ENCODE data around the gene RELCH.

RELCH gene

DNA sequence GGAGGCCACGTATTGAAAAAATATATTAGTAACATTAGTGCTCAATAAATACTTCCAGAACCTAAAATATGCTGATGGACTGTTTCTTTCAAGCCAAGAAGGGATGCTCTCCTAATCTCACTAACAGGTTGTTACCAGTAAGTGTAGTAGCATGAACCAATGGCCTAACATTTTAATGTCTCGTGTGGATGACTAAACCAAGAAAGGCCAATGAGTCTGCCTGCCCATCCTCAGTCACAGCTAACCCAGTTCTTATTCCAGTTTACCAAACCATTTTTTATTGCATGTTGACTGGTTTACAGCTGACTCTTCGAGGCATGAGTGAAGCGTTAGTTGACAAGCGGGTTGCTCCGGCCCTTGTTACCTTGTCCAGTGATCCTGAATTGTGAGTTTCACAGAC lies 93.0 kb downstream of the RELCH start:
- no peaks in the 10 kb centered on the region for H3K36me3 ChIP-seq (ENCODE audit: insufficient read depth)
- H3K79me2 ChIP-seq (ENCODE audit: insufficient read depth, low read depth): no peaks in the 10 kb centered on the region
- H3K9ac ChIP-seq: no peak overlapping the region
- H3K4me1 ChIP-seq (ENCODE audit: low read depth, poor library complexity, severe bottlenecking): peaks cover 22% of the 10 kb centered on the region
- H3K4me2 ChIP-seq: no peak overlapping the region
- TF ChIP-seq, protein P1, sequence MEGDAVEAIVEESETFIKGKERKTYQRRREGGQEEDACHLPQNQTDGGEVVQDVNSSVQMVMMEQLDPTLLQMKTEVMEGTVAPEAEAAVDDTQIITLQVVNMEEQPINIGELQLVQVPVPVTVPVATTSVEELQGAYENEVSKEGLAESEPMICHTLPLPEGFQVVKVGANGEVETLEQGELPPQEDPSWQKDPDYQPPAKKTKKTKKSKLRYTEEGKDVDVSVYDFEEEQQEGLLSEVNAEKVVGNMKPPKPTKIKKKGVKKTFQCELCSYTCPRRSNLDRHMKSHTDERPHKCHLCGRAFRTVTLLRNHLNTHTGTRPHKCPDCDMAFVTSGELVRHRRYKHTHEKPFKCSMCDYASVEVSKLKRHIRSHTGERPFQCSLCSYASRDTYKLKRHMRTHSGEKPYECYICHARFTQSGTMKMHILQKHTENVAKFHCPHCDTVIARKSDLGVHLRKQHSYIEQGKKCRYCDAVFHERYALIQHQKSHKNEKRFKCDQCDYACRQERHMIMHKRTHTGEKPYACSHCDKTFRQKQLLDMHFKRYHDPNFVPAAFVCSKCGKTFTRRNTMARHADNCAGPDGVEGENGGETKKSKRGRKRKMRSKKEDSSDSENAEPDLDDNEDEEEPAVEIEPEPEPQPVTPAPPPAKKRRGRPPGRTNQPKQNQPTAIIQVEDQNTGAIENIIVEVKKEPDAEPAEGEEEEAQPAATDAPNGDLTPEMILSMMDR (conservative IDR thresholded peaks at IDR 0.05; ENCODE audit: low read depth, low read length): no peak
- no peaks in the 10 kb centered on the region for H3K27me3 ChIP-seq (ENCODE audit: insufficient read depth, low read depth)
- no peak overlapping the region for H3K4me3 ChIP-seq (IDR thresholded peaks at IDR 0.05; ENCODE audit: insufficient read depth, low read depth, low read length)
- H3K27ac ChIP-seq: no peak overlapping the region
- no peaks in the 10 kb centered on the region for H4K20me1 ChIP-seq (ENCODE audit: insufficient read depth)
- H2AFZ ChIP-seq (ENCODE audit: low read depth): no peak overlapping the region

DNA sequence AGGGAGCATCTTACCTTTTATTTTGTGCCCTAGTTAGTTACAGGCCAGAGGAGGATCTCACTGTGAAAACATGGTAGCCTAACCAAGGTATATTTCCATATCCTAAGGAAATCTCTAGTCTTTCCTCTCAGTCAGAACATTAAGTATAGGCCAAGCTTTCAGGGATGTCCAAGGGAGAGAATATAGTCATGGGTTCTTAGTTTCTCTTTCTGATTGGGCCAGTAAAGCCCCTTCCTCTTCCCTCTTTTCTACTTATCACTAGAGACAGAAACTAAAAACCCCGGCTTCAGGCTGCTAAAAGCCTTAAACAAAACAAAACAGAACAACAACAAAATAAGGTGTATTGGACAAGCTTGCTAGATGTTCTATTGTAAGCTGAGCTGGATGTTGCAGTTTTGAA lies 93.7 kb downstream of the RELCH start:
- TF ChIP-seq, protein P1 (conservative IDR thresholded peaks at IDR 0.05; ENCODE audit: low read depth, low read length): no peak
- no peak overlapping the region for H3K27ac ChIP-seq

DNA sequence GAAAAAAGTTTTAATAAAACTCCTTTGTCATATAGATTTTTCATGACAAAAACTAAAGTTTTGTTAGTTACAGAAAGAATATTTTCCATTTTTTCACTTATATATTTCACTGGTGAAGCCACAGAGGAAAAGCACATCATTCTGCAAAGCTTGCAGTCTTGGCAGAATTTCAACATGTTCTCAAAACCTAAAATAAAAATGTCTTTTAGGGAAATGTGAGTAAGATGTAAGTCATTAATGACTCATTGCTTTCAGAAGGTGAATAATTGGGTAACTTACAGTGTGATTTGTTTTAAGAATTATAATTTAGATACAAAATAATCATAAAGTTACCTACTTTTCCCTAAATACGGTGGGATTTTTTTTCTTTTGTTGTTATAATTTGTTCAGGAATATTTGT lies 94.6 kb downstream of the RELCH start:
- peaks cover 16% of the 10 kb centered on the region for H3K4me1 ChIP-seq (ENCODE audit: low read depth, poor library complexity, severe bottlenecking)
- no peaks in the 10 kb centered on the region for H3K36me3 ChIP-seq (ENCODE audit: insufficient read depth)
- no peaks in the 10 kb centered on the region for H3K27me3 ChIP-seq (ENCODE audit: insufficient read depth, low read depth)
- no peak overlapping the region for H3K9ac ChIP-seq
- H3K4me3 ChIP-seq (IDR thresholded peaks at IDR 0.05; ENCODE audit: insufficient read depth, low read depth, low read length): no peak overlapping the region
- TF ChIP-seq, protein P1 (conservative IDR thresholded peaks at IDR 0.05; ENCODE audit: low read depth, low read length): no peak
- no peak overlapping the region for H3K4me2 ChIP-seq
- H2AFZ ChIP-seq (ENCODE audit: low read depth): no peak overlapping the region
- H3K79me2 ChIP-seq (ENCODE audit: insufficient read depth, low read depth): no peaks in the 10 kb centered on the region
- no peak overlapping the region for H3K27ac ChIP-seq
- H4K20me1 ChIP-seq (ENCODE audit: insufficient read depth): no peaks in the 10 kb centered on the region

More for the DNA sequence above, 93.7 kb downstream of the RELCH start:
- H4K20me1 ChIP-seq (ENCODE audit: insufficient read depth): no peaks in the 10 kb centered on the region
- H3K4me2 ChIP-seq: no peak overlapping the region
- no peak overlapping the region for H3K9ac ChIP-seq
- H3K4me1 ChIP-seq (ENCODE audit: low read depth, poor library complexity, severe bottlenecking): peaks cover 22% of the 10 kb centered on the region
- no peaks in the 10 kb centered on the region for H3K79me2 ChIP-seq (ENCODE audit: insufficient read depth, low read depth)
- H3K4me3 ChIP-seq (IDR thresholded peaks at IDR 0.05; ENCODE audit: insufficient read depth, low read depth, low read length): no peak overlapping the region
- H3K27me3 ChIP-seq (ENCODE audit: insufficient read depth, low read depth): no peaks in the 10 kb centered on the region
- H3K36me3 ChIP-seq (ENCODE audit: insufficient read depth): no peaks in the 10 kb centered on the region
- H2AFZ ChIP-seq (ENCODE audit: low read depth): no peak overlapping the region

- Histone ChIP-seq H3K36me3 (ENCODE audit: insufficient read depth) (no peaks in the 10 kb centered on the region), H3K79me2 (ENCODE audit: insufficient read depth, low read depth) (no peaks in the 10 kb centered on the region), H3K4me3 (IDR thresholded peaks at IDR 0.05; ENCODE audit: insufficient read depth, low read depth, low read length) (no peak overlapping the region), H3K9ac (no peak overlapping the region), H3K27me3 (ENCODE audit: insufficient read depth, low read depth) (no peaks in the 10 kb centered on the region), H3K27ac (no peak overlapping the region), H4K20me1 (ENCODE audit: insufficient read depth) (no peaks in the 10 kb centered on the region), H3K4me2 (no peak overlapping the region), H2AFZ (ENCODE audit: low read depth) (no peak overlapping the region), H3K4me1 (ENCODE audit: low read depth, poor library complexity, severe bottlenecking) (peaks cover 11% of the 10 kb centered on the region)
- TF ChIP-seq, protein P1 (conservative IDR thresholded peaks at IDR 0.05; ENCODE audit: low read depth, low read length): no peak
Measured at GRCh38 chr18:62282188-62282629, 95.2 kb downstream of the RELCH start.

All from KMS-11 (cell line).